Astrocyte (in vitro differentiated cells and primary cell): ENCODE results near the gene TUNAR. TPM values are rescaled to one million over a fixed set of nuclear protein-coding genes. Genes with fewer than 3 reads are reported as not detected.

ENCODE experiments used
- DNase-seq: peaks from one replicate; pipeline ENCODE4 v3.0.0-alpha.2; 2010; ENCODE audit warnings: low read depth
- FAIRE-seq: peaks from 2 replicates; lab custom pipeline; 2011; peaks lifted over from hg19 to GRCh38; lab: Jason Lieb, UNC
- H2AFZ ChIP-seq: 2 replicates; pipeline ENCODE4 v1.6.0; 2012; ENCODE audit warnings: low read depth, low read length, inconsistent platforms
- H3K27ac ChIP-seq: 2 replicates; pipeline ENCODE4 v1.5.1; 2011; ENCODE audit warnings: low read depth, low read length, inconsistent platforms
- H3K27me3 ChIP-seq: 2 replicates; pipeline ENCODE4 v1.6.0; 2011; ENCODE audit warnings: low read length, inconsistent platforms; ENCODE audit not compliant: insufficient read depth
- H3K36me3 ChIP-seq: 2 replicates; pipeline ENCODE4 v1.5.1; 2011; ENCODE audit warnings: low read length, inconsistent platforms; ENCODE audit not compliant: insufficient read depth
- H3K4me1 ChIP-seq: 2 replicates; pipeline ENCODE4 v1.5.1; 2011; ENCODE audit warnings: low read length, inconsistent platforms; ENCODE audit not compliant: insufficient read depth
- H3K4me2 ChIP-seq: 2 replicates; pipeline ENCODE4 v1.6.0; 2012; ENCODE audit warnings: low read length, inconsistent platforms
- H3K4me3 ChIP-seq: 2 replicates; pipeline ENCODE4 v1.5.1; 2011; ENCODE audit warnings: low read depth, mild to moderate bottlenecking, low read length, inconsistent platforms; ENCODE audit not compliant: insufficient read depth
- H3K79me2 ChIP-seq: 2 replicates; pipeline ENCODE4 v1.6.0; 2012; ENCODE audit warnings: mild to moderate bottlenecking, low read length, inconsistent platforms; ENCODE audit not compliant: insufficient read depth
- H3K9ac ChIP-seq: 2 replicates; pipeline ENCODE4 v1.6.0; 2012; ENCODE audit warnings: mild to moderate bottlenecking, low read length, inconsistent platforms
- H3K9me3 ChIP-seq: 2 replicates; pipeline ENCODE4 v1.5.1; 2012; ENCODE audit warnings: low read depth, mild to moderate bottlenecking, low read length, inconsistent platforms; ENCODE audit not compliant: insufficient read depth
- H4K20me1 ChIP-seq: 2 replicates; pipeline ENCODE4 v1.6.0; 2012; ENCODE audit warnings: low read length, inconsistent platforms; ENCODE audit not compliant: insufficient read depth
- H3K27ac Mint-ChIP-seq: one replicate; pipeline ENCODE4 v1.8.0; 2021; ENCODE audit warnings: mild to moderate bottlenecking, mixed read lengths; ENCODE audit not compliant: unreplicated experiment
- H3K27me3 Mint-ChIP-seq: one replicate; pipeline ENCODE4 v1.8.0; 2021; ENCODE audit warnings: low read depth, mixed read lengths; ENCODE audit not compliant: unreplicated experiment
- H3K36me3 Mint-ChIP-seq: one replicate; pipeline ENCODE4 v1.8.0; 2021; ENCODE audit warnings: low read depth, mixed read lengths; ENCODE audit not compliant: unreplicated experiment
- H3K4me1 Mint-ChIP-seq: one replicate; pipeline ENCODE4 v1.8.0; 2021; ENCODE audit warnings: low read depth, mixed read lengths; ENCODE audit not compliant: unreplicated experiment
- H3K4me3 Mint-ChIP-seq: one replicate; pipeline ENCODE4 v1.8.0; 2021; ENCODE audit warnings: mild to moderate bottlenecking, moderate library complexity, mixed read lengths; ENCODE audit not compliant: unreplicated experiment
- H3K9me3 Mint-ChIP-seq: one replicate; pipeline ENCODE4 v1.8.0; 2021; ENCODE audit warnings: mild to moderate bottlenecking, mixed read lengths; ENCODE audit not compliant: unreplicated experiment
- CTCF ChIP-seq: IDR thresholded peaks from 2 replicates; pipeline ENCODE4 v1.5.1; 2011; ENCODE audit warnings: low read depth, mild to moderate bottlenecking, inconsistent platforms, low read length, moderate library complexity; ENCODE audit not compliant: insufficient read depth
- EZH2 ChIP-seq: IDR thresholded peaks from 2 replicates; pipeline ENCODE4 v1.6.1; 2012; ENCODE audit warnings: mild to moderate bottlenecking, low read length, inconsistent platforms; ENCODE audit not compliant: insufficient read depth
- total RNA-seq: library from RNA; stranded (reverse); gene quantifications from 2 replicates; pipeline ENCODE4 v1.2.1, GENCODE V29; 2021

Gene TUNAR
- total RNA-seq, 1 donor from 2014 or later, result 1.0 TPM

GRCh38 chr14:95956601-95957460 lies 80.2 kb downstream of the TUNAR start:
- no peak overlapping the region for H2AFZ ChIP-seq
- no peak overlapping the region for H3K27ac Mint-ChIP-seq

GRCh38 chr14:95958105-95958504 lies 81.5 kb downstream of the TUNAR start:
- H3K27me3 Mint-ChIP-seq, result no peaks in the 10 kb centered on the region
- no peak overlapping the region for H3K4me2 ChIP-seq
- H2AFZ ChIP-seq, result no peak overlapping the region
- H3K27ac ChIP-seq, result no peak overlapping the region
- H3K9ac ChIP-seq, result no peak overlapping the region
- FAIRE-seq, result no peak
- no peak for TF ChIP-seq CTCF
- TF ChIP-seq EZH2, result no peak
- no peaks in the 10 kb centered on the region for H3K9me3 Mint-ChIP-seq
- H4K20me1 ChIP-seq, result no peaks in the 10 kb centered on the region
- no peak overlapping the region for H3K4me3 Mint-ChIP-seq
- H3K27ac Mint-ChIP-seq, result no peak overlapping the region
- H3K4me1 Mint-ChIP-seq, result peaks cover 4% of the 10 kb centered on the region
- no peak overlapping the region for H3K4me3 ChIP-seq
- no peaks in the 10 kb centered on the region for H3K79me2 ChIP-seq
- DNase-seq, result no peak
- no peaks in the 10 kb centered on the region for H3K36me3 Mint-ChIP-seq
- no peaks in the 10 kb centered on the region for H3K27me3 ChIP-seq
- H3K9me3 ChIP-seq, result no peaks in the 10 kb centered on the region
- no peaks in the 10 kb centered on the region for H3K36me3 ChIP-seq
- no peaks in the 10 kb centered on the region for H3K4me1 ChIP-seq

More at GRCh38 chr14:95956601-95957460, 80.2 kb downstream of the TUNAR start:
- H3K27me3 ChIP-seq, result no peaks in the 10 kb centered on the region
- H3K9ac ChIP-seq, result no peak overlapping the region
- H3K79me2 ChIP-seq, result no peaks in the 10 kb centered on the region
- H3K9me3 ChIP-seq, result no peaks in the 10 kb centered on the region
- DNase-seq, result no peak
- no peak overlapping the region for H3K4me2 ChIP-seq
- Mint-ChIP-seq H3K36me3 (no peaks in the 10 kb centered on the region), H3K9me3 (no peaks in the 10 kb centered on the region), H3K27me3 (no peaks in the 10 kb centered on the region), H3K4me3 (no peak overlapping the region), H3K4me1 (peaks cover 4% of the 10 kb centered on the region)
- H4K20me1 ChIP-seq, result no peaks in the 10 kb centered on the region
- H3K4me3 ChIP-seq, result no peak overlapping the region
- H3K27ac ChIP-seq, result no peak overlapping the region
- FAIRE-seq, result no peak
- TF ChIP-seq CTCF (no peak), EZH2 (no peak)
- H3K4me1 ChIP-seq, result no peaks in the 10 kb centered on the region
- no peaks in the 10 kb centered on the region for H3K36me3 ChIP-seq

GRCh38 chr14:95959317-95959716 lies 82.7 kb downstream of the TUNAR start:
- Histone ChIP-seq H2AFZ (no peak overlapping the region), H3K36me3 (no peaks in the 10 kb centered on the region), H3K27ac (no peak overlapping the region), H3K4me2 (no peak overlapping the region), H4K20me1 (no peaks in the 10 kb centered on the region), H3K4me1 (no peaks in the 10 kb centered on the region), H3K4me3 (no peak overlapping the region), H3K9ac (no peak overlapping the region), H3K79me2 (no peaks in the 10 kb centered on the region), H3K27me3 (no peaks in the 10 kb centered on the region), H3K9me3 (no peaks in the 10 kb centered on the region)
- no peaks in the 10 kb centered on the region for H3K36me3 Mint-ChIP-seq
- peaks cover 4% of the 10 kb centered on the region for H3K4me1 Mint-ChIP-seq
- H3K4me3 Mint-ChIP-seq, result no peak overlapping the region
- H3K9me3 Mint-ChIP-seq, result no peaks in the 10 kb centered on the region
- DNase-seq (no peak), FAIRE-seq (no peak)
- no peak for TF ChIP-seq CTCF
- no peak for TF ChIP-seq EZH2
- no peak overlapping the region for H3K27ac Mint-ChIP-seq
- H3K27me3 Mint-ChIP-seq, result no peaks in the 10 kb centered on the region
